ENCODE data around the gene PRR18. TPM values are rescaled to one million over a fixed set of nuclear protein-coding genes. Genes with fewer than 3 reads are reported as not detected.

PRR18 gene
- polyA plus RNA-seq, 3 donors = 0.21 to 0.35 (median 0.25) TPM

GRCh38 chr6:166278579-166279392 lies 29.4 kb downstream of the PRR18 start:
- no peak for DNase-seq (ENCODE audit: low read depth in 3 of 3, low spot score in 2 of 3)

DNA sequence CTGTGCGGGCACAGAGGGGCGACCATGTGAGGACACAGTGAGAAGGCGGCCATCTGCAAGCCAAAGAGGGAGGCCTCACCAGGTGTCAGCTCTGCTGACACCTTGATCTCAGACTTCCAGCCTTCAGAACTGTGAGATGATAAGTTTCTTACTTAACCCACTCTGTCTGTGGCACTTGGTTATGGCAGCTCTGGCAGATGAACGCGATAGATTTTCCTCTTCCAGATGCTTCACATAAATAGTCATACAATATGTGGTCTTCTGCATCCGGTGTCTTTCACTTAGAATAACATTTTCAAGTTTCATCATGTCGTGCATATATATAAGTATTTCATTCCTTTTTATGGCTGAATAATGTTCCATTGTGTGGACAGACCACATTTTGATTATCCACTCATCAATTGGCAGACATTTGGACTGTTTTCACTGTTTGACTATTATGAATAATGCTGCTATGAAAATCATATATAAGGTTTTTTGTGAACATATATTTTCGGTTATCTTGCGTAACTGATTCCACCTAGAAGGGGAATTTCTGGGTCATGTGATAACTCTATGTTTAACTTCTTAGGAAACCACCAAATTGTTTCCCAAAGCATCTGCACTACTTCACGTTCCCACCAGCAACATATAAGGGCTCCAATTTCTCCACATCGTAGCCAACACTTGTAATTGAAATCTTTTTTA lies 30.2 kb downstream of the PRR18 start:
- DNase-seq (ENCODE audit: low read depth in 3 of 3, low spot score in 2 of 3) = no peak

GRCh38 chr6:166277018-166277417 lies 31.2 kb downstream of the PRR18 start:
- no peak for DNase-seq (ENCODE audit: low read depth in 3 of 3, low spot score in 2 of 3)

DNA sequence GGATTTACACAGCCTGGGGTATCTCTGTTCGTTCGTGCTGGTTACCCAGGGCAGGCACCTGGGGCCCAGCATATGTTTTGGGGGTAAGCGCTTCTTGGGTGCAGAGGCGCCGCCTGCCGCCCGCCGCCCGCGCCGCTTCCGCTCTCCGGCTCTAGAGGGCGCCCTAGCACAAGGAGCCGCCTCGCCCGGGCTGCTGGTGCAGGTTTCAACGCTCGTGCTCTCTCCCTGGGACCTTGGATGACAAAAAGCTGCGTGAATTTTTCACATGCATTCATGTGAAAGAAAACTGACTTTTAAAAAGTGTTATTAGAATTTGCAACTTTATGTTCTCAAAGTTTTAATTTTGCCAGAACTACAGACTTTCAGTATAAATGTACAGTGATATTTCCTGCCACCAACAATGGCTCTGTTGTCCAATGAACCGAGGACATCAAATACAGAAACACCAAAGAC lies 32.5 kb downstream of the PRR18 start:
- no peak for DNase-seq (ENCODE audit: low read depth in 3 of 3, low spot score in 2 of 3)

DNA sequence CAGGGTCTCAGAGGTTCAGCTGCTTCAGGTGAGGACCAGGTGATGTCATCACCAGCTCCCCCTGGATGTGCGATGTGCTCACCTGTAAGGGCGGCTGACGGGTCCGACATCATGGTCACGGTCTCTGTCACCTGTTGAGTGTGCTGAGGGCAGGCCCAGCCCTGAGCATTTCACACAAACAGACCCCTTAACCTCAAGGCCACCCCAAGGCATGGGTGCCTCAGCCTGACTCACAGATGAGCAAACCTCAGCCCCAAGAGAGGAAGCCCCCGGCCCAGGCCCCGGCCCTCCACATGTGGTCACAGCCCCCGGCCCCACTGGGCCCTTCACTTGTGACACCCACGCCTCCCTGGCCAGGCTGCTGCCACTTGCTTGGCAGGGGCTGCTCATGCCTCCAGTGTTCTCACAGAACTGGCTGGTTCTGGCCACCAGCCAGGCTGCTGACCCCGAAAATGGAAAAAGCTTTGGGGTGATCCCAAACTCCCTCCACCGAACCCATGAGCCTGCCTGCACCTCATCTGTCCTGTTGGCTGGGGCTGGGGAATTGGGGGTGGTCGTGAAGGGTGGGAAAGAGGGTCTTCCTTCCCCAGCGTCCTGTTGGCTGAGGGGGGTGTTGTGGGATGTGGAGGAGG lies 33.3 kb downstream of the PRR18 start:
- DNase-seq (ENCODE audit: low read depth in 3 of 3, low spot score in 2 of 3) = no peak

GRCh38 chr6:166274163-166274562 lies 34.0 kb downstream of the PRR18 start:
- DNase-seq (ENCODE audit: low read depth in 3 of 3, low spot score in 2 of 3) = no peak

- DNase-seq (ENCODE audit: low read depth in 3 of 3, low spot score in 2 of 3) = no peak
Measured at GRCh38 chr6:166271376-166271765, 36.8 kb downstream of the PRR18 start.

GRCh38 chr6:166270706-166271375 lies 37.4 kb downstream of the PRR18 start:
- no peak for DNase-seq (ENCODE audit: low read depth in 3 of 3, low spot score in 2 of 3)

DNA sequence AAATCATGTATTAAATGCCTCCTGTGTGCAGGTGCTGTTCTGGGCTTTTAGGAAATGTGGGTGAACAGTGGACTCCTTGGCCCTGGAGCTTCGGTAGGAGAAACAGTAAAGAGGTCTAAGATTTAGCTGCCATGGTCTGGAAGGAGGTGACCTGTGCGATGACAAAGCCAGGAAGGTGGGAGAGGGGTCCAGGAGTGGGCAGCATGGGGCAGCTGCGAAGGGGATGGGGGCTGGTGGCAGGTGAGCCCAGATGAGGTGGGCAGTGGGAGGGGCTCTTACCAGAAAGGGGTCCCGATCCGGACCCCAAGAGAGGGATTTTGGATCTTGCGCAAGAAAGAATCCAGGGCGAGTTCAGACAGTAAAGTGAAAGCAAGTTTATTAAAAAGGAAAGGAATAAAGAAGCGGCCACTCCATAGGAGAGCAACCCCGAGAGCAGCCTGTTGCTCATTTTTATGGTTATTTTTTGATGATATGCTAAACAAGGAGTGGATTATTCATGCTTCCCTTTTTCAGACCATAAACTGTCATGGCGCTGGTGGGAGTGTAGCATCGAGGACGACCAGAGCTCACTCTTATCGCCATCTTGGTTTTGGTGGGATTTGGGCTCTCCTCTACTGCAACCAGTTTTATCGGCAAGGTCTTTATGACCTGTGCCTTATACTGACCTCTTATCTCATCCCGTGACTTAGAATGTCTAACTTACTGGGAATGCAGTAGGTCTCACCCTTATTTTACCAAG lies 38.7 kb downstream of the PRR18 start:
- DNase-seq (ENCODE audit: low read depth in 3 of 3, low spot score in 2 of 3) = no peak

- DNase-seq (ENCODE audit: low read depth in 3 of 3, low spot score in 2 of 3) = no peak
Measured at GRCh38 chr6:166268431-166268830, 39.8 kb downstream of the PRR18 start.

DNA sequence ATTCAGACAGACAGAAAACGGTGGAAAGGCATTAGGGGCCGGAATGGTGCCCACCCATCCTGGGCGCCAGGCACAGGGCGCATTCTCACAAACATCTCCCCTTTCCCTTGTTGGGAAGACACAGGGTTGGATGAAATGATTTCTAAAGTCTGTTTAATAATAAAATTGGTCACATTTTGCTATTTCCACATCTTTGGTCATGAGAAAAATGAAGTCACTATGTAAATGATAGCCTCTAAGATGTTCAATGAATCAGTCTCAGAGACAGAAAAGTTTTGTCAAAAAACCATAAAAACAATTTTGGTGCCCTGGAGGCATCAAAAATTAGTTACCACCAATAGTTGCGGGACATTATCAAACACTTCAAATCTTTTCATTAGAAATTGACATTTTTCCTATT lies 40.7 kb downstream of the PRR18 start:
- no peak for DNase-seq (ENCODE audit: low read depth in 3 of 3, low spot score in 2 of 3)

- no peak for DNase-seq (ENCODE audit: low read depth in 3 of 3, low spot score in 2 of 3)
Measured at GRCh38 chr6:166266336-166266735, 41.9 kb downstream of the PRR18 start.

DNA sequence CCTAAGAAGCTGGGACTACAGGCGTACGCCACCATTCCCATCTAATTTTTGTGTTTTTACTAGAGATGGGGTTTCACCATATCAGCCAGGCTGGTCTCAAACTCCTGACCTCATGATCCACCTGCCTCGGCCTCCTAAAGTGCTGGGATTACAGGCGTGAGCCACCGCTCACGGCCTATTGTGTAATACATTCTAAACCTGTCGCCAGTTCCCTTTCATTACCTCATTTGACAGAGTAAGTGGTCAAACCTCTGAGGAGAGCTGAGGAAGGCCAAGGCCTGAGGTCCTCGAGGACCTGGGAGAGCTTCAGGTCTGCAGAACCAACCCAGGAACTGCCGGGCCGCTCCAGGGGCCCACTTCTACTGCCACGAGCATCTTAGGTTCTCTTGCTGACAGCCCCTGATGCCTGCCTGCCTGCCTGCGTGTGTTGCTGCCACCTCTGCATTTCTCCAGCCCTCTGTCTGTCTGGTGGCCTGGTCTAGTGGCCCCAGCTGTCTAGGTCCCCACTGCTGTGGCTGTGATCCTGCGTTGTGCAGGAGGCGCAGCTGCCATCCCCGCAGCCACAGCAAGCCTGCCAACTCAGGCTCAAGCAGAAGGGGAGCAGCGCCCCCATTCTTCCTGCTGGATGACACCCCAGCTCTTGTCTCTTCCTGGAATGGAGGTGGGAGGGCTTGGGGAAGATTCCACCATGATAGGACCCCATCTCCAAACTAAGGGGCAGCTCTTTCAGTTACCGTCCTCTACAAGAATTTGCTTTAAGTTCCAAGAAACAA lies 45.3 kb downstream of the PRR18 start:
- DNase-seq (ENCODE audit: low read depth in 3 of 3, low spot score in 2 of 3) = no peak

- DNase-seq (ENCODE audit: low read depth in 3 of 3, low spot score in 2 of 3) = no peak
Measured at GRCh38 chr6:166259296-166259977, 48.8 kb downstream of the PRR18 start.

DNA sequence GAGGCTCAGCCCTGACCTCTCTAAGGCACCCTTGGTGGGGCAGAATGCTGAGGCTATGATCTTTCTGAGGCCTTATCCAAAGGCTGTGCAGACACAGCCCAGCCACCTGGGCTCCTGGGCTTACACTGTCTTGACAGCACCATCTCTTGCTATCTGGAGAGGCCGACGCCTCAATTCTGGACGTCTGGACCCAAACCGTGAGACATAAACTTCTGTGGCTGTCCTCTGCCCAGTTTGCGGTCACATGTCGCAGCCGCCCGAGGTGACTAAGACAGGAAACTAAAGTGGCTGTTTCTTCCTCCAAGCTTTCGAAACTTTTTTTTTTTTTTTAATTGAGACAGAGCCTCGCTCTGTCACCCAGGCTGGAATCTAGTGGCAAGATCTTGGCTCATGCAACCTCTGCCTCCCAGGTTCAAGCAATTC lies 49.3 kb downstream of the PRR18 start:
- no peak for DNase-seq (ENCODE audit: low read depth in 3 of 3, low spot score in 2 of 3)

DNA sequence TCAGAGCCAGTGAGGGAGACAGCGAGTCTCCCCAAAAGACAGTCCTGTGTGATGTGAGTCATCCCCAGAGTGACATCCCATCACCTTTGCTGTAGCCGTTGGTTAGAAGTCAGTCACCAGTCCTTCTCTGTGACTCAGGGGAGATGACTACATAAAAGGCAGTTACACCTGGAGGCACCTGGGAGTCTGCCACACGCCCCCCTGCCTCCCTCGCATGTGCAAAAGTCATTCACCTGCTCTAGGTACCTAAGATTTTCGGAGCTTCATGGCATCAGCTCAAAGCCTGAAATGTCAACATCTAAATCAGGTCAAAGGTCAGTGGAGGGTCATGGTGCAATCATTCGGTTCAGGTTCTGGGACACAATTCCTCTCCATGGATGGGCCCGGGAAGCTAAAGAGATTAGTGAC lies 50.3 kb downstream of the PRR18 start:
- DNase-seq (ENCODE audit: low read depth in 3 of 3, low spot score in 2 of 3) = no peak
